NCI-H1092 treated with DMSO at 0.1 percent for 48 hours (cell line): ENCODE measurements around the gene SYNDIG1.
A peak's percentile ranks its signal among the peaks of the same experiment; 100 is the strongest.

Experiments used
- DNase-seq: peaks from one replicate; lab custom pipeline; 2025; lab: John Stamatoyannopoulos, UW

The SYNDIG1 gene

GRCh38 chr20:24448170-24448569, 21.3 kb upstream of the SYNDIG1 start:
- no peak for DNase-seq

- no peak for DNase-seq
Observed at GRCh38 chr20:24449026-24449720, 20.3 kb upstream of the SYNDIG1 start.

- no peak for DNase-seq
Observed at GRCh38 chr20:24450177-24450576, 19.3 kb upstream of the SYNDIG1 start.

GRCh38 chr20:24450624-24451376, 18.6 kb upstream of the SYNDIG1 start:
- DNase-seq, result no peak

GRCh38 chr20:24451428-24451827, 18.0 kb upstream of the SYNDIG1 start:
- no peak for DNase-seq

- no peak for DNase-seq
Observed at GRCh38 chr20:24452016-24452415, 17.4 kb upstream of the SYNDIG1 start.

GRCh38 chr20:24452498-24453127, 16.8 kb upstream of the SYNDIG1 start:
- DNase-seq, result no peak

- DNase-seq, result no peak
Observed at GRCh38 chr20:24453869-24454268, 15.6 kb upstream of the SYNDIG1 start.

GRCh38 chr20:24455081-24455480, 14.3 kb upstream of the SYNDIG1 start:
- DNase-seq, result no peak

- DNase-seq, result no peak
Observed at GRCh38 chr20:24456398-24456781, 13.0 kb upstream of the SYNDIG1 start.

- no peak for DNase-seq
Observed at GRCh38 chr20:24458436-24458835, 11.0 kb upstream of the SYNDIG1 start.

GRCh38 chr20:24459733-24460132, 9.7 kb upstream of the SYNDIG1 start:
- DNase-seq, result no peak

GRCh38 chr20:24460712-24461111, 8.7 kb upstream of the SYNDIG1 start:
- no peak for DNase-seq

GRCh38 chr20:24461848-24462247, 7.6 kb upstream of the SYNDIG1 start:
- DNase-seq, result no peak

- no peak for DNase-seq
Observed at GRCh38 chr20:24462460-24463010, 6.9 kb upstream of the SYNDIG1 start.

GRCh38 chr20:24465159-24465558, 4.3 kb upstream of the SYNDIG1 start:
- no peak for DNase-seq

- peak; percentile 18 for DNase-seq
Observed at GRCh38 chr20:24465730-24466129, 3.7 kb upstream of the SYNDIG1 start.

- no peak for DNase-seq
Observed at GRCh38 chr20:24468401-24469115, 871 bp upstream of the SYNDIG1 start.

- no peak for DNase-seq
Observed at GRCh38 chr20:24469894-24470745, 691 bp downstream of the SYNDIG1 start.

- no peak for DNase-seq
Observed at GRCh38 chr20:24470746-24471582, 1.5 kb downstream of the SYNDIG1 start.
